ENCODE measurements around the gene SPTBN4. TPM values are rescaled to one million over a fixed set of nuclear protein-coding genes. Genes with fewer than 3 reads are reported as not detected.

SPTBN4 gene
- total RNA-seq, 1 experiment from 2014 or later = 1.9 TPM

DNA sequence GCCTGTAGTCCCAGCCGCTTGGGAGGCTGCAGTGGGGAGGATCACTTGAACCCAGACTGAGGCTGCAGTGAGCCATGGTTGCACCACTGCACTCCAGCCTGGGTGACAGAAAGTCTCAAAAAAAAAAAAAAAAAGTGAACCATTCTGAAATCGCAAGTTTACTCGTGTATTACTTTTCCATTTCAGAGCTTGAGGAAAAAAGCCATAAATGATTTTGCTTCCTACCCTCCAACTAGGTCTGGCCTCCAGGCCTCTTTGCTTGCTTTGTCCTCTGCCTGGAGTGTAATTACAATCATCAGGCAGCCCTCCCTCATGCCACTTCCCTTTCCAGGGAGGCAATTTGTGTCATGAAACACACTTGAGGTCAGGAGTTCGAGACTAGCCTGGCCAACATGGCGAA, 9.8 kb upstream of the SPTBN4 start:
- Histone ChIP-seq H3K9me2 (replicated peaks; ENCODE audit: low read length) (no peaks in the 10 kb centered on the region), H3K27ac (ENCODE audit: low read length) (no peak overlapping the region), H3K36me3 (ENCODE audit: low read depth, low read length) (no peaks in the 10 kb centered on the region), H3K9ac (ENCODE audit: low read length) (no peak overlapping the region), H2AFZ (ENCODE audit: low read length) (no peak overlapping the region), H3K4me2 (ENCODE audit: low read length) (no peak overlapping the region), H4K20me1 (ENCODE audit: low read length) (no peaks in the 10 kb centered on the region), H3F3A (ENCODE audit: low read length, unreplicated experiment) (no peaks in the 10 kb centered on the region), H3K27me3 (ENCODE audit: low read length) (no peaks in the 10 kb centered on the region), H3K4me3 (ENCODE audit: low read length) (no peak overlapping the region), H3K4me1 (ENCODE audit: insufficient read depth, low read length) (no peaks in the 10 kb centered on the region), H3K79me2 (ENCODE audit: low read length) (peaks cover 8% of the 10 kb centered on the region), H3K9me3 (ENCODE audit: low read length) (no peaks in the 10 kb centered on the region)
- no peak for ATAC-seq
- TF ChIP-seq EZH2 (IDR thresholded peaks at IDR 0.05; ENCODE audit: low read length, unreplicated experiment) = no peak
- TF ChIP-seq EZH2phosphoT487 (IDR thresholded peaks at IDR 0.05; ENCODE audit: borderline replicate concordance, low read length) = no peak
- TF ChIP-seq, protein P1, sequence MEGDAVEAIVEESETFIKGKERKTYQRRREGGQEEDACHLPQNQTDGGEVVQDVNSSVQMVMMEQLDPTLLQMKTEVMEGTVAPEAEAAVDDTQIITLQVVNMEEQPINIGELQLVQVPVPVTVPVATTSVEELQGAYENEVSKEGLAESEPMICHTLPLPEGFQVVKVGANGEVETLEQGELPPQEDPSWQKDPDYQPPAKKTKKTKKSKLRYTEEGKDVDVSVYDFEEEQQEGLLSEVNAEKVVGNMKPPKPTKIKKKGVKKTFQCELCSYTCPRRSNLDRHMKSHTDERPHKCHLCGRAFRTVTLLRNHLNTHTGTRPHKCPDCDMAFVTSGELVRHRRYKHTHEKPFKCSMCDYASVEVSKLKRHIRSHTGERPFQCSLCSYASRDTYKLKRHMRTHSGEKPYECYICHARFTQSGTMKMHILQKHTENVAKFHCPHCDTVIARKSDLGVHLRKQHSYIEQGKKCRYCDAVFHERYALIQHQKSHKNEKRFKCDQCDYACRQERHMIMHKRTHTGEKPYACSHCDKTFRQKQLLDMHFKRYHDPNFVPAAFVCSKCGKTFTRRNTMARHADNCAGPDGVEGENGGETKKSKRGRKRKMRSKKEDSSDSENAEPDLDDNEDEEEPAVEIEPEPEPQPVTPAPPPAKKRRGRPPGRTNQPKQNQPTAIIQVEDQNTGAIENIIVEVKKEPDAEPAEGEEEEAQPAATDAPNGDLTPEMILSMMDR (conservative IDR thresholded peaks at IDR 0.05; ENCODE audit: low read depth, low read length) = no peak
- POLR2A ChIA-PET (ENCODE audit: unreplicated experiment) = no interaction called here
- DNase-seq = no peak
- CTCF ChIA-PET = no interaction called here
- no TSS peak for BruUV-seq (replicated peaks)
- intact Hi-C loops (cut with micrococcal nuclease) = no loop called here

DNA sequence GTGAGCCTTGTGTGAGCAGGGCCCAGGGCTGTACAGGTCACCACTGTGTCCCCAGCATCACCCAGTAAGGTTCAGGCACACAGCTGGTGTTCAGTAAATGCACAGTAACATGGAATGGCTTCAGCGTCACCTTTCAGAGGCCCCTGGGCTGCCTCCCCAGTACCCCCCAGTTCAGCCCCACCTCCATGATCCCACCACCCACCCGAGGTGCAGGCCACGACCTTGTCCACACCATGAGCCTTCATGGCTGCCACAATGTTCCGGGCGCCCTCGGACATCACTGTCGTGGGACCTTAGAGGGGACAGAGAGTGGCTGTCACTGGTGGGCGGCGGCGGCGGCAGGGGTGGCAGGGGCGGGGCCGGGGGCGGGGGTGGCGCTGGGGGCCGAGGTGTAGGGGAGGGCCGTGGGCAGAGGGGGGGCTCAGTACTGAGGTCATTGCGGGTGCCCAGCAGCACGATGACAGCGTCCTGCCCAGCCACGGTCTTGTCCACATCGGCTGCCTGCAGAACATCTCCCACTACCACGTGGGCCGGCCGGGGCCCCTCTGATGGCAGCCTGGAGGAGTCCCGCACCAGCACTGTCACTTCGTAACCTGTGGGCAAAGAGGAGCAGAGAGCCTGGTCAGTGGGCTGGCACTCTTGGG, 8.7 kb upstream of the SPTBN4 start:
- no peak overlapping the region for H3K4me2 ChIP-seq (ENCODE audit: low read length)
- peaks cover 9% of the 10 kb centered on the region for H3K79me2 ChIP-seq (ENCODE audit: low read length)
- no peak overlapping the region for H3K27ac ChIP-seq (ENCODE audit: low read length)
- no peaks in the 10 kb centered on the region for H3K36me3 ChIP-seq (ENCODE audit: low read depth, low read length)
- CTCF ChIA-PET = no interaction called here
- H3K27me3 ChIP-seq (ENCODE audit: low read length) = no peaks in the 10 kb centered on the region
- POLR2A ChIA-PET (ENCODE audit: unreplicated experiment) = no interaction called here
- TF ChIP-seq EZH2 (IDR thresholded peaks at IDR 0.05; ENCODE audit: low read length, unreplicated experiment) = no peak
- TF ChIP-seq, protein P1 (conservative IDR thresholded peaks at IDR 0.05; ENCODE audit: low read depth, low read length) = no peak
- TF ChIP-seq EZH2phosphoT487 (IDR thresholded peaks at IDR 0.05; ENCODE audit: borderline replicate concordance, low read length) = no peak
- intact Hi-C loops (cut with micrococcal nuclease) = no loop called here
- no peak overlapping the region for H3K9ac ChIP-seq (ENCODE audit: low read length)
- H2AFZ ChIP-seq (ENCODE audit: low read length) = no peak overlapping the region
- H3K4me3 ChIP-seq (ENCODE audit: low read length) = no peak overlapping the region
- H4K20me1 ChIP-seq (ENCODE audit: low read length) = no peaks in the 10 kb centered on the region
- no TSS peak for BruUV-seq (replicated peaks)
- no peaks in the 10 kb centered on the region for H3K9me2 ChIP-seq (replicated peaks; ENCODE audit: low read length)
- H3F3A ChIP-seq (ENCODE audit: low read length, unreplicated experiment) = no peaks in the 10 kb centered on the region
- peaks cover 4% of the 10 kb centered on the region; the same call in 1 of the 2 replicates for H3K4me1 ChIP-seq (ENCODE audit: insufficient read depth, low read length)
- no peak for DNase-seq
- no peak for ATAC-seq
- no peaks in the 10 kb centered on the region for H3K9me3 ChIP-seq (ENCODE audit: low read length)

DNA sequence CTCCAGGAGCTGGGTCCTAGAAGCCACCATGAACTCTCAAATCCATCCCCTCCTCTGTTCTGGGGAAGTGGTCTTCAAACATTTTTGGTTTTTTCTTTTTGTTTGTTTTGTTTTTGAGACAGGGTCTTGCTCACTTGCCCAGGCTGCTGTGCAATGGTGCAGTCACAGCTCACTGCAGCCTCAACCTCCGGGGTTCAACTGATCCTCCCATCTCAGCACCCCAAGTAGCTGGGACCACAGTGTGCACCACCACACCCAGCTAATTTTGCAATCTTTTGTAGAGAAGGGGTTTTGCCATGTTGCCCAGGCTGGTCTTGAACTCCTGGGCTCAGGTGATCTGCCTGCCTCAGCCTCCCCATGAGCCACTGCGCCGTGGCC, 8.2 kb upstream of the SPTBN4 start:
- peaks cover 9% of the 10 kb centered on the region for H3K79me2 ChIP-seq (ENCODE audit: low read length)
- no peaks in the 10 kb centered on the region for H3F3A ChIP-seq (ENCODE audit: low read length, unreplicated experiment)
- H3K4me2 ChIP-seq (ENCODE audit: low read length) = no peak overlapping the region
- H3K9ac ChIP-seq (ENCODE audit: low read length) = no peak overlapping the region
- H3K4me3 ChIP-seq (ENCODE audit: low read length) = no peak overlapping the region
- no peak overlapping the region for H2AFZ ChIP-seq (ENCODE audit: low read length)
- intact Hi-C loops (cut with micrococcal nuclease) = no loop called here
- ChIA-PET CTCF (no interaction called here), POLR2A (ENCODE audit: unreplicated experiment) (no interaction called here)
- TF ChIP-seq EZH2phosphoT487 (IDR thresholded peaks at IDR 0.05; ENCODE audit: borderline replicate concordance, low read length) (no peak), EZH2 (IDR thresholded peaks at IDR 0.05; ENCODE audit: low read length, unreplicated experiment) (no peak)
- TF ChIP-seq, protein P1 (conservative IDR thresholded peaks at IDR 0.05; ENCODE audit: low read depth, low read length) = no peak
- H3K36me3 ChIP-seq (ENCODE audit: low read depth, low read length) = no peaks in the 10 kb centered on the region
- peaks cover 5% of the 10 kb centered on the region; the same call in 1 of the 2 replicates for H3K4me1 ChIP-seq (ENCODE audit: insufficient read depth, low read length)
- H3K9me2 ChIP-seq (replicated peaks; ENCODE audit: low read length) = no peaks in the 10 kb centered on the region
- H3K9me3 ChIP-seq (ENCODE audit: low read length) = no peaks in the 10 kb centered on the region
- DNase-seq (no peak), ATAC-seq (no peak)
- no peak overlapping the region for H3K27ac ChIP-seq (ENCODE audit: low read length)
- no TSS peak for BruUV-seq (replicated peaks)
- no peaks in the 10 kb centered on the region for H3K27me3 ChIP-seq (ENCODE audit: low read length)
- no peaks in the 10 kb centered on the region for H4K20me1 ChIP-seq (ENCODE audit: low read length)
